Cerebellar cortex (tissue), 1 donor: Measurements from ENCODE around the gene FOXD4L4.
"Not testable (repeated sequence)": the region's sequence is repeated elsewhere in the genome, so short reads cannot be mapped to it uniquely, and the experiment has no call there.

ENCODE experiments used
- DNase-seq: peaks from one replicate; pipeline ENCODE4 v3.0.0-alpha.2; 2015; ENCODE audit warnings: low spot score

FOXD4L4 gene

DNA sequence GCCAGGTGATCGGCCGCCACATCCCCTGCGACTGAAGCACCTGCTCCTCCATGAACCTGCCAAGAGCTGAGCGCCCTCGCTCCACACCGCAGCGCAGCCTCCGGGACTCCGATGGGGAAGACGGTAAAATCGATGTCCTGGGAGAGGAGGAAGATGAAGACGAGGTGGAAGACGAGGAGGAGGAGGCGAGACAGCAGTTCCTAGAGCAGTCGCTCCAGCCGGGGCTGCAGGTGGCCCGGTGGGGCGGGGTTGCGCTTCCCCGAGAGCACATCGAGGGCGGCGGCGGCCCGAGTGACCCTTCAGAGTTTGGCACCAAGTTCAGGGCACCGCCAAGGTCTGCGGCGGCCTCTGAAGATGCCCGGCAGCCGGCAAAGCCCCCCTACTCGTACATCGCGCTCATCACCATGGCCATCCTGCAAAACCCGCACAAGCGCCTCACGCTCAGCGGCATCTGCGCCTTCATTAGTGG lies at the start of gene FOXD4L4:
TSS of gene FOXD4L4 (plus strand) at position 51 of the 469 bp plus-strand sequence. CDS start at position 51, 0 bp downstream.
- not testable (repeated sequence) for DNase-seq

DNA sequence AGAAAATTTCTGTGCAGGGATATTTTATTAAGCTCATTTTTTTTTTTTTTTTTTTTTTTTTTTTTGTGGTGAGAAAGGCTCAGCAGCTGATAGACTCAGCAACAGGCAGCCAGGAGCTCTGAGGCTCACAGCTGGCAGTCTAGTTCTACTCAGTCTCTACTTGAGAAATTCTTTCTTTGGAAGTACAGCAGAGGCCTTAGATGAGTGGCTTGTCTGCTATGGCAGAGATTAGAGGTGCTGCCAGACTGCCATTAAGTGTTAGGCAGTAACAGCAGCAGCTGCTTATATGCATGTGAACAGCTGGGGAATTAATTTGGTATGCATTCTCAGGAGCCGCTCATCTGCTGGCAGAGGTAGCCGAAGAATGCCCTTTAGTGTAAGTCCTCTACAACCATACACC lies 33.4 kb upstream of the FOXD4L4 start:
- not testable (repeated sequence) for DNase-seq

DNA sequence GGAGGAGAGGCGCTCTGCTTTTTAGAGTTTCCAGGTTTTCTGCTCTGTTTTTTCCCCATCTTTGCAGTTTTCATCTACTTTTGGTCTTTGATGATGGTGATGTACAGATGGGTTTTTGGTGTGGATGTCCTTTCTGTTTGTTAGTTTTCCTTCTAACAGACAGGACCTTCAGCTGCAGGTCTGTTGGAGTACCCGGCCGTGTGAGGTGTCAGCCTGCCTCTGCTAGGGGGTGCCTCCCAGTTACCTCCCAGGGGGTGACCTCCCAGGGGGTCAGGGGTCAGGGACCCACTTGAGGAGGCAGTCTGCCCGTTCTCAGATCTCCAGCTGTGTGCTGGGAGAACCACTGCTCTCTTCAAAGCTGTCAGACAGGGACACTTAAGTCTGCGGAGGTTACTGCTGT lies 22.5 kb upstream of the FOXD4L4 start:
- not testable (repeated sequence) for DNase-seq

DNA sequence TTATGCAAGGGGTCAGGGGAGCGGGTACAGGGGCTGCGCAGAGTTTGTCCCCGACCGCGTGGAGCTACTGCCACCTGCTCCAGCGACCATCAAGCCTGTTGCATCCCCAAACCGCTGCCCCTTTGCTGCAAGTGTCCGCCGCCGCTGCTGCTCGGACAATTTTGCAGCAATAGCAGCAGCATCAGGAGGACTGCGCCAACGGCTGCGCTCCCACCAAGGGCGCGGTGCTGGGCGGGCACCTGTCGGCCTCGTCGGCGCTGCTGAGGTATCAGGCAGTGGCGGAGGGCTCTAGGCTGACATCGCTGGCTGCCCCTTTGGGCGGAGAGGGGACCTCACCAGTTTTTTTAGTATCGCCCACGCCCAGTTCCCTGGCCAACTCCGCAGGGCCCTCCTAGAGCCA lies 1.2 kb downstream of the FOXD4L4 start:
- DNase-seq = not testable (repeated sequence)
